Activated gamma-delta T cell treated with anti-CD3 and anti-CD28 coated beads, Interleukin-2, amount 50 U/mL, for 16 hours (primary cell): ENCODE results near the gene JAK3.

Experiments
- DNase-seq: peaks from one replicate; pipeline ENCODE4 v3.0.0-alpha.2; 2020; ENCODE audit warnings: low read depth

The JAK3 gene

DNA sequence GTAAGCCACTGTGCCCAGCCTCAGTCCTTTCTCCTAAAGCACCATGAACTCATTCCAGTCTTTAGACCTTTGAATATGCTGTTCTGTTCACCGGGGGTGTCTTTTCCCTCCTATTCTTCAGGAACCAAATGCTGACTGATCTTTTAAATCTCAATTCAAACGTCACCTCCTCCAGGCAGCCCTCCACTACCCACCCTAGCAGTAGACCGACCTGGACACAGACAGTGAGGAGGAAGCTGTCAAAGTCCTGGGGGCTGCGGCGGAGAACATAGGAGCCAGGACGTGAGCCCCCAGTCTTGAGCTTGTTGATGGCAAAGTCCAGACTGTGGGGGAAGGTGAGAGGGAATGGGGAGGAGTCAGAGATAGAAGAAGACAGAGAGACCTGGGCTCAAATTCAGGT lies 7.8 kb downstream of the JAK3 start:
- no peak for DNase-seq

DNA sequence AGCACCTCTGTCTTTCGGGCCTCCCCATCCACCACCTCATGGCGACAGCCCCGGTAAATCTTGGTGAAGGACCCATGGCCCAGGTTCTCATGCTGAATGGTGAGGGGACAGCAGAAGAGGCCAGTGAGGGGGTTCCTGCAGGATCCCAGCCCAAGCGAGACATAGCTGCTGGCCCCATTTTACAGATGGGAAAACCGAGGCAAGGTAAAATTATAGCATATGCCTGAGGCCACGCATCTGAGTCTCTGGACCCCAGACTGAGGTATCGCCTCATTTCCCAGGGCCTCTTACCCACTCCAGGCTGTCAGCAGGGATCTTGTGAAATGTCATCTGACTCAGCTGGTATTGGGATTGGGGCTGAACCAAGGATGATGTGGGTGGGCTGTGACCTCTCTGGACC lies 9.8 kb downstream of the JAK3 start:
- DNase-seq = no peak

GRCh38 chr19:17836530-17836929 lies 11.3 kb downstream of the JAK3 start:
- DNase-seq = no peak

DNA sequence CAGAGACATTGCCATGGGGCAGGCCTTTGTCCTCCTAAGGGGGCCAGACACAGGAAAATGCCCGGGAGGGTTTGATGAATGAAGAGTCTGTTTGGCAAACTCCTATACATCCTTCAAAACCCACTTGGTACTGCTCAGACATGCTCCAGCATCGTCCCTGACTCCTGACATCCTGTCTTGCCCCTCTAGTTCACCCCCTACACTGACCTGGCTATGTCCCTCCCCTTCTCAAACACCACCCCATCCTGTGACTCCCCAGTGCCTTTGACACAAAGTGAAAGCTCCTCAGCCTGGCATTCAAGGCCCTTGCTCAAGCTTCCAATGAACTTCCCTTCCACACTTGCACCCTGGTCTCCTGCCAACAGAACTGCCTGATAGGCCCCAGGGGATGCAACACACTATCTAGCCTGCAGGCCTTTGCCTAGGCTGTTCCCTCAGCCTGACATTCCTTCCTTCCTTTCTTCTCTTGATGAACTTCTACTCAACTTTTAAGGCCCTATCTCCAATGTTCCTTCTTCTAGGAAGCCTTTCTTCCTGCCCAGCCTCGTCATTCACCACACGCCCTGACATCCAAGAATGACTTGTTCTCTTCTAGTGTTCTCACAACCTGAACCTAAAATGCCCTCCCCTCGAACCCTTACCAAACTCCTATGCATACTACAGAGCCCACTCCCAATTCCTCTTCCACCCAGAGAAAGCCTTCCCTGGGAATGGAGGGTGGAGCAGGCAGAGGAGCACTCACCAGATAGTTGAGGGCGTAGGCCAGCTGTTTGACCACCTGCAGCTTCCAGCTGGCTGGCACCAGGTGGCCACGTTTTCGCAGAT lies 12.4 kb downstream of the JAK3 start:
- DNase-seq = no peak

DNA sequence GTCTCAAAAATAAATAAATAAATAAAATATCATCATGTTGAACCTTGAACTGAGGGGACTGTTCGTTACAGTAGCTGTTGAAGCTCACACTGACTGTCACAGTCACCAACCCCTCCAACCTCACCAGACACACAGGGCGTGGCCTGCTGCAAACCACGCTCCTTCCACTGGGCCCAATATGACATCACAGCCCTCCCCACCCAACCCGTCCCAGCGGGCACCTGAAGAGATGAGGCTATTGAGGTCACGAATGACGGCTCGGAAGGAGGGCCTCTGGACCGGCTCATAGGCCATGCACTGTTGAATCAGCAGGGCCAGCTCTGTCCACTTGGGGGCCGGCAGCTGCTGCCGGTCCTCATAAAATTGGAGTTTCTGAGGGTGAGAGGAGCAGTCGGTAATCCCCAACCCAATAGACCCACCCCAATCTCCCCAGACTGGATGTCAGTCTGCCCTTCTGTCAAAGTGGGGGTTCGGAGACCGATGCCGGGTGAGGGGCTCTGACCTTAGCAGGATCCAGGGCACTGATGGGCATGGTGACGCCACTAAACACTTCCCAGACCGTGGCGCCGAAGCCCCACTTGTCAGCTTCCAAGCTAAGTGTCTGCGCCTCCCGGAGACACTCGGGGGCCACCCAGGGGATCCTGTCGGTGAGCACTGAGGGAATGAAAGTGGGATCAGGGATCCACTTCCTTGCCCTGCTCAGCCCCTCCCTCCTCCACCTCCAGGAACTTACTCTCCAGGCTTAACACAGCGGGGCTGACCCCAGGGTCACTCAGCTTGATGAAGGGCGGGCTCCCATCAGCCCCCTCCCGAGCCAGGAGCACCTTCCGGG lies 13.2 kb downstream of the JAK3 start:
- no peak for DNase-seq

DNA sequence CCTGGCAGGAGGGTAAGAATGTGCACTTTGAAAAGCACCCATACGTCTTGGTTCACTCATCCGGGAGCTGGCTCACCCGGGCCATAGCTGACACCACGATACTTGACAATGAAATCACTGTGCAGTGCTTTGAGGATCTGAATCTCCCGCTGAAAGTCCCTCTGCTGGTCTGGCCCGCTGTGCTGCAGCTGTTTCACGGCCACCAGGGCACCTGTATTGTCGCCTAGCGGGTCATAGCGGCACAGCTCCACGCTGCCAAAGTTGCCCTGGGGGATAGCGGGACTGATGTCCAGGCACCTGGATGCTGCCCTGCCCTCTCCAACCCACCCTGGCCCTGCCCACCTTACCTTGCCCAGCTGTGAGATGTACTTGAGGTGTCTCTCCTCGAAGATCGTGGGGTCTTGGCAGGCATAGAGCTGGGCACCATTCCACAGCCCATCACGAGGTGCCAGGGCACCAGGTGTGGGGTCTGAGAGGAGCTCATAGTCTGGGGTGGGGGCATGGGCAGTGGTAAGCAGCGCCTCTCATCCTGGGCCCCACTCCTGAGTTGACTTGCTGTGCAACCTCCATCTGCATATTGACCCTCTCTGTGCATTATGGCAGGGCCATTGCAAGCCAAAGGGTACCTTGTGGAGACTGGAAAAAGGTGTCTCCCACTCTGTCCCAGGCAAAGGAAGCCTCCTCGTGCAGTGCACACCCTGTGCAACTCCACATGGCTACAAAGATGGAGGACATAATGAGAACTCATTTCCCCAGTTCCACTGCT lies 15.2 kb downstream of the JAK3 start:
- DNase-seq = no peak

DNA sequence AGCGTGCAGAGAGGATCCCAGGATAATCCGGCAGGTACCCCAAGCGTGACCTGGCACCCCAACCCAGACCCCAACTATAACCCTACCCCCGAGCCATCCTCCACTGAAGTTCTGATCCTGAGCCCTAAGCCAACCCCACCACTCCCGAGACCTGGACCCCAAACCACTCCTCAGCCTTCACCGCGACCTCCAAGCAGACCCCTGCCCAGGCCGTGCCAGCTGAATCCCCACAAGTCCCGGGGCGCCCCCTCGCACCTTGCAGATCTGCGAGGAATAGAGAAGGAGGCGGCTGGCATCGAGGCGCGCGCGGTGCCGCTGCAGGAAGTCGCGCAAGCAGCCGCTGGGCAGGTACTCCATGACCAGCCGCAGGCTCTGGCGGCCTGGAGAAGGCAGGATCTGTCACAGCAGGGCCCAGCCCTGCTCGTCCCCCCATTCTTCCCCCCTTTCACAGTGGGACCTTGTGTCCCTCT lies 16.3 kb downstream of the JAK3 start:
- no peak for DNase-seq

GRCh38 chr19:17830567-17831418 lies 17.0 kb downstream of the JAK3 start:
- DNase-seq = no peak

- no peak for DNase-seq
These were observed 17.8 kb downstream of the JAK3 start for GRCh38 chr19:17829855-17830566.

- no peak for DNase-seq
These were observed 21.2 kb downstream of the JAK3 start for GRCh38 chr19:17826508-17827056.

DNA sequence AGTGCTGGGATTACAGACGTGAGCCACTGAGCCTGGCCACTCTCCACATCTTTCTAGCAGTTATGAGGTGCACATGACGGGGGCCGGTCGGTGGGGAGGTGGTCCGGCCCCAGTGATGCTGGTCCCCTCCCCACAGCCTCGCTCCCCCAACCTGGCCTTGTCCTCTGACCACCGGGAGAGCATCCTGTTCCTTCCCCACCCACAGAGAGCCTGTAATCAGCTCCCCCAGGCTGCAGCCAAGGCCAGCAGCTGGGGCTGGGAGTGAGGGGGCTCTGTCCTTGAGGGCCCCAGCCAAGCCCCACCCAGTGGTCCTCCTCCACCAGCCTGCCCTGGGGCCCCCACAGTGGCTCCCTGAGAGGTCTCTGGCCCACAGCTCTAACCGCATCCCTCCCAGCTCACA lies 23.4 kb downstream of the JAK3 start:
- DNase-seq = no peak

GRCh38 chr19:17821190-17821589 lies 26.6 kb downstream of the JAK3 start, which contains the start of gene INSL3:
INSL3 (minus strand) TSS chr19:17821519; CDS start chr19:17821506, 13 bp downstream.
- DNase-seq = no peak

- no peak for DNase-seq
These were observed 30.0 kb downstream of the JAK3 start for GRCh38 chr19:17817668-17818363.

DNA sequence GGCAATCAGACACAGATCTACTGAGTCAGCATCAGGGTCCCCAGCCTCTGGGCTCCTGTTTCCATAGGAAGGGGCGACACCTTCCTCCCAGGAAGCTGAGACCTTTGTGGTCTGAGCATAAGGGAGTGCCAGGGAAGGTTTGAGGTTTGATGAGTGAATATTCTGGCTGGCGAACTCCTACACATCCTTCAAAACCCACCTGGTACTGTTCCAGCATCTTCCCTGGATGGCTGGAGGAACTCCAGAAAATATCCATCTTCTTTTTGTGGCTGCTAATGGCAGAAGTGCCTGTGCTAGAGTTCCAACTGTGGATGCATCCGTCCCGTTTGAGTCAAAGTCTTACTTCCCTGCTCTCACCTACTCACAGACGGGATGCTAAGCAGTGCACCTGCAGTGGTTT lies 35.7 kb downstream of the JAK3 start:
- no peak for DNase-seq

GRCh38 chr19:17811681-17812080 lies 36.1 kb downstream of the JAK3 start:
- no peak for DNase-seq

DNA sequence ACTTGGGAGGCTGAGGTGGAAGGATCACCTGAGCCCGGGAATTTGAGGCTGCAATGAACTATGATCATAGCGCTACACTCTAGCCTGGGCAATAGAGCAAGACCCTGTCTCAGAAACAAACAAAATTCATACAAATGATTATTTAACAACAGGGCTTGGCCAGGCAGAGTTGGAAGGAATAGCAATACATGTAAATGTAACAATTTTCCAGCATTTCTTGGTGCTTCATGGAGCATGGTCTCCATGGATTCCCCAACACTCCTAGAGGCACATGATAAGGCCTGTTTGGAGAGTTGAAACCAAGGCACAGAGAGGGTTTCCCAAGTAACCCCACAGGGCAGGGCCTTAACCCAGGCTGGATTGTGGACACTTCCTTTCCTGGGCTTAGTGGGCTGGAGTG lies 36.7 kb downstream of the JAK3 start:
- DNase-seq = no peak

- DNase-seq = no peak
These were observed 40.0 kb downstream of the JAK3 start for GRCh38 chr19:17807731-17808316.

GRCh38 chr19:17806945-17807344 lies 40.8 kb downstream of the JAK3 start:
- no peak for DNase-seq

DNA sequence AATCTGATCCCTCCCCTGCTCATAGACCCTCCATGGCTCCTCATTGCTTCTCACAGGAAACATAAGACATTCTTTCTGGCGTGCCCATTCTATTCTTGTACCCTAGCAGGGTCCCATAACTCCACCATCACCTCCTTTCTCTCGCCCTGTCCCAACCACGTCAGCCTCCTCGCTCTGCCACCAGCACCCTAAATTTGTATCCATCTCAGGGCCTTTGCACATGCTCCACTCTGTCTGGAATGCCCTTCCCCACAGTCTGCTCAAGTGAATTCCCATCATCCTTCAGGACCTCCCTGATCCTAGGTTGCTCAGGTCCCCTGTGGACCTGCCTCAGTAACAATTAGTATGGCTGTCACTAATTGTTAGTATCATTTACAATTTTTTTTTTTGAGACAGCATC lies 42.4 kb downstream of the JAK3 start:
- no peak for DNase-seq
